GM12878 (cell line): ENCODE measurements around the gene CHRND. TPM values are rescaled to one million over a fixed set of nuclear protein-coding genes. Genes with fewer than 3 reads are reported as not detected.
"Not testable (repeated sequence)": the region's sequence is repeated elsewhere in the genome, so short reads cannot be mapped to it uniquely, and the experiment has no call there.

Source experiments
- ATAC-seq: fragments of 200-7000 bp; cut with Tn5 transposase; 3 replicates; pipeline ENCODE4 v1.9.1; 2020; ENCODE audit warnings: mild to moderate bottlenecking, moderate library complexity
- BruUV-seq: library from RNA; stranded (reverse); fragments of 400-500 nt; replicated peaks from 2 replicates; lab custom pipeline; 2021; lab: Mats Ljungman, UMichigan
- CTCF ChIA-PET: fragments of 300-600 bp; sonication (Branson Sonifier 250); formaldehyde crosslinking; extraction: SDS; loops from one replicate; lab custom pipeline; 2021; ENCODE audit warnings: inconsistent platforms; lab: Yijun Ruan, JAX
- POLR2A ChIA-PET: fragments of 350-600 bp; formaldehyde crosslinking; extraction: SDS; loops from one replicate; lab custom pipeline; 2021; ENCODE audit warnings: inconsistent platforms; lab: Charles Lee
- RAD21 ChIA-PET: fragments of 300-600 bp; sonication (Branson Sonifier 250); formaldehyde crosslinking; loops from one replicate; lab custom pipeline; 2023; ENCODE audit warnings: antibody characterized with exemption; ENCODE audit not compliant: unreplicated experiment; lab: Charles Lee
- SMC1A ChIA-PET: fragments of 300-600 bp; sonication (Branson Sonifier 250); formaldehyde crosslinking; loops from one replicate; lab custom pipeline; 2023; ENCODE audit not compliant: unreplicated experiment, uncharacterized antibody; lab: Charles Lee
- DNase-seq: peaks from one replicate; pipeline ENCODE4 v3.0.0-alpha.2; 2011; ENCODE audit warnings: low read depth, low spot score
- FAIRE-seq: peaks from 3 replicates; lab custom pipeline; 2011; peaks lifted over from hg19 to GRCh38; lab: Jason Lieb, UNC
- H2AFZ ChIP-seq: 2 replicates; pipeline ENCODE4 v1.6.0; 2011; ENCODE audit warnings: low read depth, low read length, control low read depth; ENCODE audit not compliant: control insufficient read depth
- H3K27ac ChIP-seq: 2 replicates; pipeline ENCODE4 v1.5.1; 2011; ENCODE audit warnings: control low read depth; ENCODE audit not compliant: control insufficient read depth, insufficient read depth
- H3K27me3 ChIP-seq, 2 experiments: replicated peaks in 1 of 2; 2 replicates each; pipeline versions ENCODE4 v1.6.0 to v1.6.1; 2011; ENCODE audit warnings: low read length in 1 of 2; ENCODE audit not compliant: control insufficient read depth in 2 of 2, insufficient read depth in 2 of 2
- H3K36me3 ChIP-seq, 2 experiments: 2 replicates each; pipeline ENCODE4 v1.5.1; 2011; ENCODE audit warnings: low read length in 1 of 2; ENCODE audit not compliant: control insufficient read depth in 2 of 2, insufficient read depth in 2 of 2
- H3K4me1 ChIP-seq: 2 replicates; pipeline ENCODE4 v1.6.1; 2011; ENCODE audit warnings: mild to moderate bottlenecking, low read length, moderate library complexity, mixed read lengths; ENCODE audit not compliant: control insufficient read depth, insufficient read depth
- H3K4me2 ChIP-seq: 2 replicates; pipeline ENCODE4 v1.6.0; 2011; ENCODE audit warnings: control low read depth; ENCODE audit not compliant: control insufficient read depth, insufficient read depth
- H3K4me3 ChIP-seq: fragments of 200-600 bp; sonication (generic); 2 replicates; pipeline ENCODE4 v1.5.1; 2016
- H3K79me2 ChIP-seq: 2 replicates; pipeline ENCODE4 v1.6.0; 2011; ENCODE audit warnings: low read length; ENCODE audit not compliant: control insufficient read depth, insufficient read depth
- H3K9ac ChIP-seq: 2 replicates; pipeline ENCODE4 v1.8.0; 2011; ENCODE audit warnings: low read length, control low read depth, mixed read lengths; ENCODE audit not compliant: control insufficient read depth, insufficient read depth
- H3K9me3 ChIP-seq: replicated peaks from 3 replicates; pipeline ENCODE4 v1.5.1; 2011; ENCODE audit warnings: mild to moderate bottlenecking, low read length; ENCODE audit not compliant: control insufficient read depth, insufficient read depth
- H4K20me1 ChIP-seq: 2 replicates; pipeline ENCODE4 v1.6.0; 2011; ENCODE audit not compliant: control insufficient read depth, insufficient read depth
- BCLAF1 ChIP-seq: fragments of 450-650 bp; IDR thresholded peaks from 2 replicates; pipeline ENCODE4 v1.6.1; 2017; ENCODE audit warnings: antibody characterized with exemption, mild to moderate bottlenecking, moderate library complexity
- CBFB ChIP-seq: IDR thresholded peaks from 2 replicates; pipeline ENCODE4 v1.6.1; 2016; ENCODE audit warnings: antibody characterized with exemption, low read depth
- MTA2 ChIP-seq: fragments of 450-650 bp; IDR thresholded peaks from 2 replicates; pipeline ENCODE4 v1.6.1; 2016; ENCODE audit warnings: low read depth, mild to moderate bottlenecking, moderate library complexity
- NR2C1 ChIP-seq: fragments of 450-650 bp; IDR thresholded peaks from 2 replicates; pipeline ENCODE4 v1.6.1; 2017; ENCODE audit warnings: antibody characterized with exemption, mild to moderate bottlenecking, moderate library complexity
- SMARCA5 ChIP-seq: fragments of 450-650 bp; IDR thresholded peaks from 2 replicates; pipeline ENCODE4 v1.6.1; 2017; ENCODE audit warnings: mild to moderate bottlenecking
- ZBTB40 ChIP-seq: fragments of 450-650 bp; IDR thresholded peaks from 2 replicates; pipeline ENCODE4 v1.6.1; 2016; ENCODE audit warnings: mild to moderate bottlenecking, moderate library complexity, borderline replicate concordance
- WGBS: methylation state at CpG from one replicate; pipeline ENCODE4 v1.1.6; 2016; ENCODE audit warnings: low lambda C conversion rate; ENCODE audit not compliant: insufficient replicate concordance, insufficient coverage; ENCODE audit errors: missing lambda C conversion rate; 5-methylcytosine and 5-hydroxymethylcytosine counted together
- in situ Hi-C: fragments of 300-500 bp; cut with MboI; formaldehyde crosslinking; loops from 9 replicates; pipeline ENCODE4 v1.14.3; 2018; ENCODE audit warnings: mixed read lengths
- intact Hi-C: fragments of 100-400 bp; cut with micrococcal nuclease; formaldehyde crosslinking; loops from one replicate; pipeline ENCODE4 v1.14.2; 2022; ENCODE audit not compliant: unreplicated experiment
- polyA plus RNA-seq, 11 experiments: library from polyadenylated mRNA; depleted of rRNA in 4 of 11; unstranded in 6 of 11; stranded (reverse) in 5 of 11; fragments of >200 nt; fragmentation: Nextera tagmentation in 4 of 11; fragmentation: Illumina TruSeq in 1 of 11; extraction: Ambion mirVana in 4 of 11; extraction: Trizol in 1 of 11; gene quantifications; 1 replicate in 1 of 11; 2 replicates in 10 of 11; pipeline versions ENCODE4 v1.2.1 to v1.2.3, GENCODE V29; 2011 to 2016; ENCODE audit warnings: inconsistent platforms in 2 of 11, missing spikeins in 2 of 11, low read depth in 1 of 11
- total RNA-seq, 4 experiments: library from RNA; depleted of rRNA in 3 of 4; stranded (reverse); fragments of >200 nt in 3 of 4; fragmentation: Illumina TruSeq in 1 of 4; extraction: Trizol in 1 of 4; gene quantifications; 2 replicates each; pipeline versions ENCODE4 v1.2.1 to v1.2.3, GENCODE V29; 2013 to 2021

The CHRND gene
- total and polyA plus RNA-seq, 10 of the 15 experiments (the other 5 are each of a cell fraction or from before 2014, with no cell fraction given), result not detected

- TF ChIP-seq BCLAF1, result no peak
- no peak for TF ChIP-seq SMARCA5
- TF ChIP-seq MTA2, result no peak
- TF ChIP-seq CBFB, result no peak
- no peak for TF ChIP-seq NR2C1
- TF ChIP-seq ZBTB40, result no peak
Observed at GRCh38 chr2:232569541-232569940, 43.6 kb downstream of the CHRND start (continued).

GRCh38 chr2:232570481-232570880 lies 44.5 kb downstream of the CHRND start:
- FAIRE-seq, intact Hi-C loops, ATAC-seq: not testable (repeated sequence)

More at GRCh38 chr2:232570481-232570880, 44.5 kb downstream of the CHRND start:
- H3K4me3 ChIP-seq, H4K20me1 ChIP-seq, in situ Hi-C loops, H3K9me3 ChIP-seq, H3K4me1 ChIP-seq, H3K79me2 ChIP-seq, H3K27ac ChIP-seq, RAD21 ChIA-PET, H3K9ac ChIP-seq, H3K4me2 ChIP-seq, H2AFZ ChIP-seq, H3K27me3 ChIP-seq, POLR2A ChIA-PET, SMC1A ChIA-PET, DNase-seq, BruUV-seq: not testable (repeated sequence)
- H3K36me3 ChIP-seq, result peaks cover 15 to 42% of the 10 kb centered on the region in 2 experiments
- CTCF ChIA-PET, result interaction anchor here (0.8 kb wide), 1 partner anchor 41 kb away, joined by 3 read pairs; no protein-coding TSS in a partner anchor
- WGBS, result 96% methylated on average over 6 of the region's 6 CpGs
